ENCODE data around the gene ARHGAP10.
A peak's percentile ranks its signal among the peaks of the same experiment; 100 is the strongest.

ARHGAP10 gene

DNA sequence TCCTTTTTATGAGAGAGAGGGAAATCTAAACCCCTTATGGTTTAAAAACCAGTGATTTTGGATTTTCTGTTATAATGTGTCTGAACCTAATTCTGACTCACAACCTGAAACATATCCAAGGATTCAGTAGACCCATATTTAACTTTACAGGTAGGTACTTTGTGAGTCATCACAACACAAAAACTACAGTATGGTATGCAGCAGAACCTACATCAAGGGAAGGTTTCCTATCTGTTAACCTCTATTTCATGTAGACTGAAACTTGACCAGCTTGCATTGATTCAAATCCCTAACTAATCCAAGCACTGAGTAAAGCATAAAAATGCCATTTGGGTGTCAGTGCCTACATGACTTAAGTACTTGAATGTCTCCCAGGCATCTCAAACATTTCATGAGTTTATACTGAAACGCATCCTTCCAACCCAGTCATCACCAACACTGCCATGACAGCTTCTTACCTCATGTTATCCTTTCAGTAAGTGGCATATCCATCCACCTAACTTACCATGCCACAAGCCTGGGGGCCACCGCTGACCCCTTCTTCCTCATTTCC, 4.3 kb upstream of the ARHGAP10 start:
- TF ChIP-seq, protein P1, sequence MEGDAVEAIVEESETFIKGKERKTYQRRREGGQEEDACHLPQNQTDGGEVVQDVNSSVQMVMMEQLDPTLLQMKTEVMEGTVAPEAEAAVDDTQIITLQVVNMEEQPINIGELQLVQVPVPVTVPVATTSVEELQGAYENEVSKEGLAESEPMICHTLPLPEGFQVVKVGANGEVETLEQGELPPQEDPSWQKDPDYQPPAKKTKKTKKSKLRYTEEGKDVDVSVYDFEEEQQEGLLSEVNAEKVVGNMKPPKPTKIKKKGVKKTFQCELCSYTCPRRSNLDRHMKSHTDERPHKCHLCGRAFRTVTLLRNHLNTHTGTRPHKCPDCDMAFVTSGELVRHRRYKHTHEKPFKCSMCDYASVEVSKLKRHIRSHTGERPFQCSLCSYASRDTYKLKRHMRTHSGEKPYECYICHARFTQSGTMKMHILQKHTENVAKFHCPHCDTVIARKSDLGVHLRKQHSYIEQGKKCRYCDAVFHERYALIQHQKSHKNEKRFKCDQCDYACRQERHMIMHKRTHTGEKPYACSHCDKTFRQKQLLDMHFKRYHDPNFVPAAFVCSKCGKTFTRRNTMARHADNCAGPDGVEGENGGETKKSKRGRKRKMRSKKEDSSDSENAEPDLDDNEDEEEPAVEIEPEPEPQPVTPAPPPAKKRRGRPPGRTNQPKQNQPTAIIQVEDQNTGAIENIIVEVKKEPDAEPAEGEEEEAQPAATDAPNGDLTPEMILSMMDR (IDR thresholded peaks at IDR 0.05) = no peak
- Mint-ChIP-seq H3K36me3 (ENCODE audit: low read depth) (no peaks in the 10 kb centered on the region), H3K27ac (no peak overlapping the region)

DNA sequence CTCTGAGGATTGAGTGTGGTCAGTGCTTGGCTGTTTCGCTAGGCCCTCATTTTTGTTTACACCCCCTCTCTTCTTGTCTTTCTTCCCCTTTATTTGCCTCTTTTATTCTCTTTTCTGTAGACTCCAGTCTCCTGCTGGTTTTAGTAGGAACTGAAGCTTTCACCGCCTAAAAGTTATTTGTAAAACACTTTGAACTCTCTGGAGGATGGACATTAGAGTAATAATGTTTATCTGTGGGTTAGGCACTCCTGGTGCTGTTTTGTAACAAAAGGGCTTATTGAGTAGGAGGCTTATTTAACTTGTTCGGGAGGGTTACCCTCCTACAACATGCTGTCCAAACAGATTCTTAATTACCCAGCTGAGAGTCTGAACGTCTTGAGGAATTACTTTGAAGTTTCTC, 1.6 kb upstream of the ARHGAP10 start:
- peak overlapping the region; percentile 87 for H3K4me3 Mint-ChIP-seq

More for the DNA sequence above, 4.3 kb upstream of the ARHGAP10 start:
- H3K4me3 Mint-ChIP-seq = no peak overlapping the region
- H3K9me3 Mint-ChIP-seq = no peaks in the 10 kb centered on the region
- peaks cover 19% of the 10 kb centered on the region for H3K27me3 Mint-ChIP-seq (ENCODE audit: low read depth, poor library complexity)
- no peak for DNase-seq
- peaks cover 44% of the 10 kb centered on the region for H3K4me1 Mint-ChIP-seq

GRCh38 chr4:147732518-147733235, 789 bp downstream of the ARHGAP10 start:
- peak overlapping the region; percentile 97 for H3K4me3 Mint-ChIP-seq
- peaks cover 6% of the 10 kb centered on the region for H3K36me3 Mint-ChIP-seq (ENCODE audit: low read depth)
- peak; percentile 70 for DNase-seq
- H3K9me3 Mint-ChIP-seq = no peaks in the 10 kb centered on the region
- H3K4me1 Mint-ChIP-seq = peaks cover 69% of the 10 kb centered on the region
- H3K27ac Mint-ChIP-seq = peak overlapping the region; percentile 87
- TF ChIP-seq, protein P1 (IDR thresholded peaks at IDR 0.05) = no peak
- peaks cover 6% of the 10 kb centered on the region for H3K27me3 Mint-ChIP-seq (ENCODE audit: low read depth, poor library complexity)

More for the DNA sequence above, 1.6 kb upstream of the ARHGAP10 start:
- TF ChIP-seq, protein P1 (IDR thresholded peaks at IDR 0.05) = no peak
- Mint-ChIP-seq H3K4me1 (peaks cover 52% of the 10 kb centered on the region), H3K27me3 (ENCODE audit: low read depth, poor library complexity) (peaks cover 12% of the 10 kb centered on the region), H3K9me3 (no peaks in the 10 kb centered on the region), H3K27ac (peak overlapping the region; percentile 56), H3K36me3 (ENCODE audit: low read depth) (no peaks in the 10 kb centered on the region)
- no peak for DNase-seq

- H3K27ac Mint-ChIP-seq = peak overlapping the region; percentile 11
- no peaks in the 10 kb centered on the region for H3K27me3 Mint-ChIP-seq (ENCODE audit: low read depth, poor library complexity)
Observed at GRCh38 chr4:147733716-147734344, 1.9 kb downstream of the ARHGAP10 start.

GRCh38 chr4:147734496-147734895, 2.6 kb downstream of the ARHGAP10 start:
- H3K4me3 Mint-ChIP-seq = peak overlapping the region; percentile 97
- H3K9me3 Mint-ChIP-seq = no peaks in the 10 kb centered on the region
- peaks cover 6% of the 10 kb centered on the region for H3K36me3 Mint-ChIP-seq (ENCODE audit: low read depth)
- TF ChIP-seq, protein P1 (IDR thresholded peaks at IDR 0.05) = no peak
- no peak overlapping the region for H3K27ac Mint-ChIP-seq
- DNase-seq = no peak
- H3K27me3 Mint-ChIP-seq (ENCODE audit: low read depth, poor library complexity) = no peaks in the 10 kb centered on the region
- peaks cover 66% of the 10 kb centered on the region for H3K4me1 Mint-ChIP-seq

More at GRCh38 chr4:147733716-147734344, 1.9 kb downstream of the ARHGAP10 start:
- Mint-ChIP-seq H3K4me1 (peaks cover 71% of the 10 kb centered on the region), H3K4me3 (peak overlapping the region; percentile 97), H3K9me3 (no peaks in the 10 kb centered on the region), H3K36me3 (ENCODE audit: low read depth) (peaks cover 6% of the 10 kb centered on the region)
- TF ChIP-seq, protein P1 (IDR thresholded peaks at IDR 0.05) = no peak
- DNase-seq = no peak

Measured in nephron progenitor cell (in vitro differentiated cells).